ENCODE data around the gene IWS1.

IWS1 gene

GRCh38 chr2:127472268-127472667 is 54.0 kb downstream of the IWS1 start:
- no peaks in the 10 kb centered on the region; the same call in 1 of the 2 replicates for H3K9me3 ChIP-seq (ENCODE audit: control insufficient read depth, insufficient read depth, low read length)
- WGBS (ENCODE audit: insufficient coverage, insufficient read length), result no CpG with 5 or more reads among the region's 1 CpG
- no peaks in the 10 kb centered on the region for H3K36me3 ChIP-seq (ENCODE audit: control insufficient read depth, insufficient read depth, low read length)
- no peak overlapping the region for H3K27ac ChIP-seq (ENCODE audit: low read length)
- no peaks in the 10 kb centered on the region for H3K4me1 ChIP-seq (ENCODE audit: control insufficient read depth, insufficient read depth, low read length)
- no peak overlapping the region for H3K4me3 ChIP-seq (ENCODE audit: low read length)
- no peaks in the 10 kb centered on the region for H3K27me3 ChIP-seq (ENCODE audit: control insufficient read depth, insufficient read depth, low read length)
- no peak for DNase-seq (ENCODE audit: low read depth, low spot score)

- H3K9me3 ChIP-seq (ENCODE audit: control insufficient read depth, insufficient read depth, low read length), result no peaks in the 10 kb centered on the region; the same call in 1 of the 2 replicates
- no CpG with 5 or more reads among the region's 4 CpGs for WGBS (ENCODE audit: insufficient coverage, insufficient read length)
- no peak overlapping the region for H3K27ac ChIP-seq (ENCODE audit: low read length)
- H3K27me3 ChIP-seq (ENCODE audit: control insufficient read depth, insufficient read depth, low read length), result no peaks in the 10 kb centered on the region
- no peak overlapping the region for H3K4me3 ChIP-seq (ENCODE audit: low read length)
- no peaks in the 10 kb centered on the region for H3K4me1 ChIP-seq (ENCODE audit: control insufficient read depth, insufficient read depth, low read length)
- no peak for DNase-seq (ENCODE audit: low read depth, low spot score)
- H3K36me3 ChIP-seq (ENCODE audit: control insufficient read depth, insufficient read depth, low read length), result no peaks in the 10 kb centered on the region
These were observed 54.9 kb downstream of the IWS1 start for GRCh38 chr2:127471286-127471988.

- no peak for DNase-seq (ENCODE audit: low read depth, low spot score)
- WGBS (ENCODE audit: insufficient coverage, insufficient read length), result no CpG with 5 or more reads among the region's 2 CpGs
- H3K27ac ChIP-seq (ENCODE audit: low read length), result no peak overlapping the region
- no peaks in the 10 kb centered on the region for H3K36me3 ChIP-seq (ENCODE audit: control insufficient read depth, insufficient read depth, low read length)
- no peak overlapping the region for H3K4me3 ChIP-seq (ENCODE audit: low read length)
- no peaks in the 10 kb centered on the region; the same call in 1 of the 2 replicates for H3K9me3 ChIP-seq (ENCODE audit: control insufficient read depth, insufficient read depth, low read length)
- H3K4me1 ChIP-seq (ENCODE audit: control insufficient read depth, insufficient read depth, low read length), result no peaks in the 10 kb centered on the region; the same call in 1 of the 2 replicates
- no peaks in the 10 kb centered on the region for H3K27me3 ChIP-seq (ENCODE audit: control insufficient read depth, insufficient read depth, low read length)
These were observed 56.3 kb downstream of the IWS1 start for GRCh38 chr2:127469974-127470373.

GRCh38 chr2:127469051-127469450 is 57.2 kb downstream of the IWS1 start:
- Histone ChIP-seq H3K4me3 (ENCODE audit: low read length) (no peak overlapping the region), H3K27ac (ENCODE audit: low read length) (no peak overlapping the region), H3K36me3 (ENCODE audit: control insufficient read depth, insufficient read depth, low read length) (no peaks in the 10 kb centered on the region), H3K9me3 (ENCODE audit: control insufficient read depth, insufficient read depth, low read length) (no peaks in the 10 kb centered on the region; the same call in 1 of the 2 replicates), H3K27me3 (ENCODE audit: control insufficient read depth, insufficient read depth, low read length) (no peaks in the 10 kb centered on the region), H3K4me1 (ENCODE audit: control insufficient read depth, insufficient read depth, low read length) (no peaks in the 10 kb centered on the region; the same call in 1 of the 2 replicates)
- no peak for DNase-seq (ENCODE audit: low read depth, low spot score)
- no CpG with 5 or more reads among the region's 8 CpGs for WGBS (ENCODE audit: insufficient coverage, insufficient read length)

DNA sequence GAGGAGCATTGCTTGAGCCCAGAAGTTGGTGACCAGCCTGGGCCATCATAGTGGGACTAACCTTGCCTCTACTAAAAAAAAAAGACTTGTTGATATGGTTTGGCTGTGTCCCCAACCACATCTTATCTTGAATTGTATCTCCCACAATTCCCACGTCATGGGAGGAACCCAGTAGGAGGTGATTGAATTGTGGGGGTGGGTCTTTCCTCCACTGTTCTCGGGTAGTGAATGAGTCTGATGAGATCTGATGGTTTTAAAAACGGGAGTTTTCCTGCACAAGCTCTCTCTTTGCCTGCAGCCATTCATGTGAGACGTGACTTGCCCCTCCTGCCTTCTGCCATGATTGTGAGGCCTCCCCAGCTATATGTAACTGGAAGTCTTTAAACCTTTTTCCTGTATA is 61.0 kb downstream of the IWS1 start:
- Histone ChIP-seq H3K27me3 (ENCODE audit: control insufficient read depth, insufficient read depth, low read length) (no peaks in the 10 kb centered on the region), H3K4me3 (ENCODE audit: low read length) (no peak overlapping the region), H3K4me1 (ENCODE audit: control insufficient read depth, insufficient read depth, low read length) (peaks cover 4% of the 10 kb centered on the region; the same call in 1 of the 2 replicates), H3K36me3 (ENCODE audit: control insufficient read depth, insufficient read depth, low read length) (no peaks in the 10 kb centered on the region), H3K27ac (ENCODE audit: low read length) (no peak overlapping the region), H3K9me3 (ENCODE audit: control insufficient read depth, insufficient read depth, low read length) (no peaks in the 10 kb centered on the region)
- no peak for DNase-seq (ENCODE audit: low read depth, low spot score)
- WGBS (ENCODE audit: insufficient coverage, insufficient read length), result no CpG with 5 or more reads among the region's 4 CpGs

- Histone ChIP-seq H3K36me3 (ENCODE audit: control insufficient read depth, insufficient read depth, low read length) (no peaks in the 10 kb centered on the region), H3K4me1 (ENCODE audit: control insufficient read depth, insufficient read depth, low read length) (peaks cover 4% of the 10 kb centered on the region; the same call in 1 of the 2 replicates), H3K4me3 (ENCODE audit: low read length) (no peak overlapping the region), H3K27me3 (ENCODE audit: control insufficient read depth, insufficient read depth, low read length) (no peaks in the 10 kb centered on the region), H3K27ac (ENCODE audit: low read length) (no peak overlapping the region), H3K9me3 (ENCODE audit: control insufficient read depth, insufficient read depth, low read length) (no peaks in the 10 kb centered on the region)
- no peak for DNase-seq (ENCODE audit: low read depth, low spot score)
- no CpG with 5 or more reads among the region's 7 CpGs for WGBS (ENCODE audit: insufficient coverage, insufficient read length)
These were observed 61.6 kb downstream of the IWS1 start for GRCh38 chr2:127464470-127465257.

DNA sequence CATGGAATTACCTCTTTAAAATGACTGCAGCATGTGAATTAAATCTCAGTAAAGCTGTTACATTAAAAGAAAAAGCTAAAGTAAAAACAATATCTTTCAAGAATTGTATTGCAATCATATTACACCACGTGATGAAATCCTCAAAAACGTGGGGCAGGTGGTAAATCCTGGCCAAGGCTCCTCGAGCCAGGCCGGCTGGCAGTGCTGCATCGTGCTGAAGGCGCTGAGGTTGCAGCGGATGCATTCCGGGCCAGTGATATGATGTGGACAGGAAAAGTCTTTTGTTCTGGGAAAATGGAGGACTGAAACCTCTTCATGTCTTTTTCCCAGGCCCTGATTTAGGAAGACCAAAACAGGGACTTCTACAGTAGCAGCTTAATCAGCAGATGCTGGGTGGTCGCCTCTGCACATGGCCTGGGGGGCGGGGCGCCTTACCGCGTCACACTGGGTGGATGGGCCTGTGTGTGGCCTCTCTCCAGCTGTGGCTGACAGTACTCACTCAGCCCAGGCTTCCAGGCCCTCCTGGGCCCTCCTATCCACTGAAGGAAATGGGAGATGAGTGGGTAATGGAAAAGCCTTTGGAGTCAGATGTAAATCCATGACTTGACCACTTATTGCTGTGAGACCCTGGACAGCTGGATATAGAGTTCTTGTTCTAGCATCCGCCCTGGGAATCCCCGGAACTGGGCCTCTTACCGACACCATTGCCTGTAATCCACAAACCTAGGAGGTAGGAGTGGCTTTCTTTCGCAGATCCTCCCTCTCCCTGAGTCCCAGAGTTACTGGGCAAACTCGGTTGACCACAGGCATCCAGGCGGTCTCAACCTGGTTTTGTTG is 62.9 kb downstream of the IWS1 start:
- H3K4me3 ChIP-seq (ENCODE audit: low read length), result no peak overlapping the region
- no peaks in the 10 kb centered on the region for H3K27me3 ChIP-seq (ENCODE audit: control insufficient read depth, insufficient read depth, low read length)
- peaks cover 4% of the 10 kb centered on the region; the same call in 1 of the 2 replicates for H3K4me1 ChIP-seq (ENCODE audit: control insufficient read depth, insufficient read depth, low read length)
- no peak for DNase-seq (ENCODE audit: low read depth, low spot score)
- no CpG with 5 or more reads among the region's 19 CpGs for WGBS (ENCODE audit: insufficient coverage, insufficient read length)
- H3K36me3 ChIP-seq (ENCODE audit: control insufficient read depth, insufficient read depth, low read length), result no peaks in the 10 kb centered on the region
- no peaks in the 10 kb centered on the region for H3K9me3 ChIP-seq (ENCODE audit: control insufficient read depth, insufficient read depth, low read length)
- H3K27ac ChIP-seq (ENCODE audit: low read length), result no peak overlapping the region

DNA sequence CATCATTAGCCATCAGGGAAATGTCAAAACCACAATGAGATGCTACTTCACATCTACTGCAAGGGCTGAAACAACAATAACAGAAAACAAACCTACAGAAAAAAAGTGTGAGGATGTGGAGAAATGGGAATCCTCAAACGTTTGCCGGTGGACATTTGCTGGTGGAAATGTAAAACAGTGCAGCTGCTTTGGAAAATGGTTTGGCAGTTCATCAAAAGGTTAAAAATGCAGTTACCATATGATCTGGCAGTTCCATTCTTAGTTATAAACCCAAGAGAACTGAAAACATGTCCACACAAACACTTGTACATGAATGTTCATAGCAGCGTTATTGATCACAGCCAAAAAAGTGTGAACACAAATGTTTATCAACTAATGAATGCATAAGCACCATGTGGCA is 63.8 kb downstream of the IWS1 start:
- Histone ChIP-seq H3K27me3 (ENCODE audit: control insufficient read depth, insufficient read depth, low read length) (no peaks in the 10 kb centered on the region), H3K4me3 (ENCODE audit: low read length) (no peak overlapping the region), H3K36me3 (ENCODE audit: control insufficient read depth, insufficient read depth, low read length) (no peaks in the 10 kb centered on the region), H3K4me1 (ENCODE audit: control insufficient read depth, insufficient read depth, low read length) (peaks cover 4% of the 10 kb centered on the region; the same call in 1 of the 2 replicates), H3K27ac (ENCODE audit: low read length) (no peak overlapping the region), H3K9me3 (ENCODE audit: control insufficient read depth, insufficient read depth, low read length) (no peaks in the 10 kb centered on the region)
- no CpG with 5 or more reads among the region's 3 CpGs for WGBS (ENCODE audit: insufficient coverage, insufficient read length)
- no peak for DNase-seq (ENCODE audit: low read depth, low spot score)

GRCh38 chr2:127456960-127457359 is 69.3 kb downstream of the IWS1 start:
- Histone ChIP-seq H3K27me3 (ENCODE audit: control insufficient read depth, insufficient read depth, low read length) (no peaks in the 10 kb centered on the region), H3K27ac (ENCODE audit: low read length) (no peak overlapping the region), H3K4me1 (ENCODE audit: control insufficient read depth, insufficient read depth, low read length) (0 out of 2 replicates have a peak, but pooled peaks cover 4% of the 10 kb centered on the region), H3K9me3 (ENCODE audit: control insufficient read depth, insufficient read depth, low read length) (no peaks in the 10 kb centered on the region), H3K36me3 (ENCODE audit: control insufficient read depth, insufficient read depth, low read length) (no peaks in the 10 kb centered on the region), H3K4me3 (ENCODE audit: low read length) (no peak overlapping the region)
- no CpG with 5 or more reads among the region's 12 CpGs for WGBS (ENCODE audit: insufficient coverage, insufficient read length)
- DNase-seq (ENCODE audit: low read depth, low spot score), result no peak

Measured in iPS DF 6.9 (cell line).